H1 (cell line): ENCODE data around the gene ZMIZ1. TPM values are rescaled to one million over a fixed set of nuclear protein-coding genes. Genes with fewer than 3 reads are reported as not detected.

Source experiments
- CTCF ChIA-PET: fragments of 300-600 bp; sonication (Branson Sonifier 250); formaldehyde crosslinking; loops from one replicate; lab custom pipeline; 2021; ENCODE audit not compliant: partially characterized antibody; lab: Charles Lee
- POLR2A ChIA-PET: fragments of 300-600 bp; sonication (Branson Sonifier 250); formaldehyde crosslinking; loops from one replicate; lab custom pipeline; 2021; ENCODE audit warnings: inconsistent platforms; ENCODE audit not compliant: partially characterized antibody; lab: Charles Lee
- DNase-seq, 2 experiments: peaks; one replicate each; pipeline versions ENCODE4 v3.0.0 to v3.0.0-alpha.2; 2010 to 2022; ENCODE audit warnings: low spot score in 2 of 2, low read depth in 1 of 2, mixed read lengths in 1 of 2
- FAIRE-seq: peaks from 2 replicates; lab custom pipeline; 2011; peaks lifted over from hg19 to GRCh38; lab: Jason Lieb, UNC
- H2AFZ ChIP-seq: 2 replicates; pipeline ENCODE4 v1.8.1; 2012; ENCODE audit warnings: low read length, inconsistent platforms
- H2AK5ac ChIP-seq: 2 replicates; pipeline ENCODE4 v1.6.1; 2013; ENCODE audit warnings: low read depth, low read length
- H2BK120ac ChIP-seq: replicated peaks from 2 replicates; pipeline ENCODE3; 2013; ENCODE audit warnings: low read depth, low read length, inconsistent platforms
- H2BK12ac ChIP-seq: 2 replicates; pipeline ENCODE4 v1.6.1; 2013; ENCODE audit warnings: low read depth, low read length
- H2BK15ac ChIP-seq: 2 replicates; pipeline ENCODE4 v1.6.1; 2013; ENCODE audit warnings: low read length
- H2BK20ac ChIP-seq: 2 replicates; pipeline ENCODE4 v1.6.1; 2013; ENCODE audit warnings: low read length
- H2BK5ac ChIP-seq: 2 replicates; pipeline ENCODE4 v1.6.1; 2013; ENCODE audit warnings: low read depth, low read length
- H3K14ac ChIP-seq: 2 replicates; pipeline ENCODE4 v1.6.1; 2013; ENCODE audit warnings: inconsistent platforms; ENCODE audit not compliant: insufficient read length
- H3K18ac ChIP-seq: 2 replicates; pipeline ENCODE4 v1.6.1; 2013; ENCODE audit warnings: low read length; ENCODE audit errors: extremely low read depth
- H3K23ac ChIP-seq: 2 replicates; pipeline ENCODE4 v1.6.1; 2013; ENCODE audit warnings: inconsistent platforms; ENCODE audit not compliant: insufficient read length
- H3K23me2 ChIP-seq: 2 replicates; pipeline ENCODE4 v1.6.1; 2013; ENCODE audit warnings: low read depth, low read length
- H3K27ac ChIP-seq: 2 replicates; pipeline ENCODE4 v1.6.1; 2011; ENCODE audit warnings: low read depth, low read length, inconsistent platforms
- H3K27me3 ChIP-seq, 4 experiments: replicated peaks in 1 of 4; 1 replicate in 1 of 4; 2 replicates in 3 of 4; pipeline versions ENCODE4 v1.6.1 to v1.8.1; 2011 to 2013; ENCODE audit warnings: low read length in 3 of 4, mild to moderate bottlenecking in 3 of 4, inconsistent platforms in 2 of 4, mixed read lengths in 2 of 4, moderate library complexity in 1 of 4; ENCODE audit not compliant: control insufficient read depth in 3 of 4, insufficient read depth in 3 of 4; ENCODE audit errors: extremely low read depth in 1 of 4
- H3K36me3 ChIP-seq, 4 experiments: 2 replicates each; pipeline versions ENCODE4 v1.6.1 to v1.8.1; 2011 to 2013; ENCODE audit warnings: mild to moderate bottlenecking in 4 of 4, low read length in 3 of 4, moderate library complexity in 2 of 4, control low read depth in 1 of 4, inconsistent platforms in 1 of 4; ENCODE audit not compliant: insufficient read depth in 4 of 4, control insufficient read depth in 2 of 4
- H3K4ac ChIP-seq: replicated peaks from 2 replicates; pipeline ENCODE3; 2013; ENCODE audit warnings: low read length, low read depth, mixed read lengths, inconsistent platforms; ENCODE audit not compliant: insufficient read length
- H3K4me1 ChIP-seq, 4 experiments: replicated peaks in 1 of 4; 1 replicate in 1 of 4; 2 replicates in 3 of 4; pipeline versions ENCODE4 v1.6.1 to v1.8.1; 2011 to 2013; ENCODE audit warnings: low read length in 3 of 4, inconsistent platforms in 2 of 4, mixed read lengths in 1 of 4; ENCODE audit not compliant: insufficient read depth in 4 of 4, control insufficient read depth in 3 of 4
- H3K4me2 ChIP-seq, 2 experiments: 2 replicates each; pipeline versions ENCODE4 v1.6.1 to v1.8.1; 2011 to 2013; ENCODE audit warnings: low read depth in 2 of 2, low read length in 2 of 2, control low read depth in 1 of 2, inconsistent platforms in 1 of 2, mild to moderate bottlenecking in 1 of 2; ENCODE audit not compliant: insufficient read depth in 1 of 2
- H3K4me3 ChIP-seq, 4 experiments: fragments of 200-600, 300-600 bp in 1 of 4; sonication (generic), shearing (Covaris generic), sonication (Bioruptor Twin) in 1 of 4; 2 replicates each; pipeline versions ENCODE4 v1.5.1 to v1.8.1; 2011 to 2016; ENCODE audit warnings: low read length in 4 of 4, low read depth in 3 of 4, control low read depth in 2 of 4, inconsistent platforms in 2 of 4, mild to moderate bottlenecking in 2 of 4, mixed read lengths in 1 of 4, moderate library complexity in 1 of 4; ENCODE audit not compliant: insufficient read depth in 2 of 4; ENCODE audit errors: extremely low read depth in 1 of 4
- H3K56ac ChIP-seq: replicated peaks from 2 replicates; pipeline ENCODE3; 2013; ENCODE audit warnings: low read depth, mild to moderate bottlenecking, mixed read lengths, low read length, inconsistent platforms; ENCODE audit not compliant: insufficient read length
- H3K79me1 ChIP-seq: 2 replicates; pipeline ENCODE4 v1.6.1; 2013; ENCODE audit warnings: low read depth, low read length, control low read depth
- H3K79me2 ChIP-seq, 2 experiments: 2 replicates each; pipeline versions ENCODE4 v1.6.1 to v1.8.1; 2012 to 2013; ENCODE audit warnings: low read length in 2 of 2, mild to moderate bottlenecking in 2 of 2, inconsistent platforms in 1 of 2; ENCODE audit not compliant: insufficient read depth in 2 of 2, control insufficient read depth in 1 of 2
- H3K9ac ChIP-seq, 4 experiments: replicated peaks in 1 of 4; 1 replicate in 1 of 4; 2 replicates in 3 of 4; pipeline versions ENCODE4 v1.6.1 to v1.8.1; 2011 to 2013; ENCODE audit warnings: low read depth in 3 of 4, low read length in 3 of 4, control low read depth in 2 of 4, mild to moderate bottlenecking in 2 of 4, moderate library complexity in 2 of 4, inconsistent platforms in 1 of 4; ENCODE audit errors: extremely low read depth in 1 of 4
- H3K9me3 ChIP-seq, 2 experiments: 2 replicates each; pipeline versions ENCODE4 v1.6.1 to v1.8.1; 2012 to 2013; ENCODE audit warnings: mild to moderate bottlenecking in 2 of 2, moderate library complexity in 2 of 2, control low read depth in 1 of 2, inconsistent platforms in 1 of 2, low read depth in 1 of 2, low read length in 1 of 2, mixed read lengths in 1 of 2; ENCODE audit not compliant: insufficient read depth in 2 of 2
- H4K20me1 ChIP-seq, 2 experiments: replicated peaks in 1 of 2; 2 replicates each; pipeline versions ENCODE3 to v1.8.1; 2011 to 2013; ENCODE audit warnings: inconsistent platforms in 2 of 2, low read length in 2 of 2, mild to moderate bottlenecking in 1 of 2; ENCODE audit not compliant: insufficient read depth in 2 of 2, control insufficient read depth in 1 of 2
- H4K5ac ChIP-seq: 2 replicates; pipeline ENCODE4 v1.6.1; 2013; ENCODE audit warnings: low read length, low read depth, mixed read lengths, inconsistent platforms; ENCODE audit not compliant: insufficient read length
- H4K8ac ChIP-seq: 2 replicates; pipeline ENCODE4 v1.8.0; 2013; ENCODE audit warnings: mild to moderate bottlenecking, moderate library complexity, low read length, inconsistent platforms; ENCODE audit not compliant: insufficient read depth; ENCODE audit errors: extremely low read depth
- H4K91ac ChIP-seq: replicated peaks from 2 replicates; pipeline ENCODE3; 2013; ENCODE audit warnings: low read length, mixed read lengths, inconsistent platforms; ENCODE audit not compliant: insufficient read length
- CBX8 ChIP-seq: fragments of 300-800, 300-1000 bp; sonication (generic); IDR thresholded peaks from 2 replicates; pipeline ENCODE4 v1.7.1; 2016; ENCODE audit warnings: low read depth, low read length, borderline replicate concordance
- GABPA ChIP-seq: IDR thresholded peaks from 2 replicates; pipeline ENCODE4 v1.6.1; 2011; ENCODE audit warnings: mild to moderate bottlenecking, low read length, moderate library complexity, borderline replicate concordance; ENCODE audit not compliant: insufficient read depth
- JUND ChIP-seq: IDR thresholded peaks from 2 replicates; pipeline ENCODE4 v1.6.1; 2011; ENCODE audit warnings: mild to moderate bottlenecking, improper control_type of control experiment, low read length
- POU5F1 ChIP-seq: IDR thresholded peaks from 2 replicates; pipeline ENCODE4 v1.6.1; 2011; ENCODE audit warnings: low read depth, mild to moderate bottlenecking, low read length, moderate library complexity
- RNF2 ChIP-seq: fragments of 200-900, 300-1000 bp; sonication (generic); IDR thresholded peaks from 2 replicates; pipeline ENCODE4 v1.7.1; 2016; ENCODE audit warnings: borderline replicate concordance, low read depth, mild to moderate bottlenecking, antibody characterized with exemption, low read length; ENCODE audit not compliant: poor library complexity, severe bottlenecking; ENCODE audit errors: missing control alignments
- SIN3A ChIP-seq, 2 experiments: IDR thresholded peaks in 1 of 2; conservative IDR thresholded peaks in 1 of 2; 2 replicates each; pipeline ENCODE4 v1.6.1; 2011 to 2012; ENCODE audit warnings: low read length in 2 of 2, improper control_type of control experiment in 1 of 2, low read depth in 1 of 2, mild to moderate bottlenecking in 1 of 2
- SP1 ChIP-seq: IDR thresholded peaks from 2 replicates; pipeline ENCODE4 v1.6.1; 2011; ENCODE audit warnings: low read depth, low read length
- WGBS, 2 experiments: shearing (Covaris generic) in 1 of 2; methylation state at CpG; one replicate each; pipeline versions ENCODE4 v1.1.6 to v1.1.7; 2013 to 2015; ENCODE audit warnings: low lambda C conversion rate in 2 of 2, mixed read lengths in 2 of 2, inconsistent platforms in 1 of 2, low coverage in 1 of 2, missing lambda C conversion rate in 1 of 2; ENCODE audit not compliant: insufficient replicate concordance in 2 of 2, insufficient coverage in 1 of 2, insufficient read length in 1 of 2; ENCODE audit errors: extremely low coverage in 1 of 2, missing lambda C conversion rate in 1 of 2; 5-methylcytosine and 5-hydroxymethylcytosine counted together
- polyA plus RNA-seq, 7 experiments: library from polyadenylated mRNA; depleted of rRNA in 3 of 7; stranded (reverse) in 5 of 7; unstranded in 2 of 7; fragments of >200 nt in 5 of 7; fragments of 200-250 nt in 2 of 7; gene quantifications; 1 replicate in 5 of 7; 2 replicates in 1 of 7; 4 replicates in 1 of 7; pipeline versions ENCODE4 v1.2.1 to v1.2.3, GENCODE V29; 2011 to 2013; ENCODE audit warnings: missing spikeins in 2 of 7, mixed read lengths in 2 of 7
- total RNA-seq: library from RNA; stranded (reverse); fragmentation: NEBNext Ultra II Directional; extraction: Animal tissue kit (Norgen Biotek cat#: 25700); gene quantifications from 2 replicates; pipeline ENCODE4 v1.2.1, GENCODE V29; 2021
- TF ChIP-seq, protein P1 (sequence below): IDR thresholded peaks from 2 replicates; pipeline ENCODE4 v1.6.1; 2012; ENCODE audit warnings: inconsistent platforms
- TF ChIP-seq, protein P2 (sequence below): IDR thresholded peaks from 2 replicates; pipeline ENCODE4 v1.6.1; 2011; ENCODE audit warnings: low read length, improper control_type of control experiment

Gene ZMIZ1
- total and polyA plus RNA-seq, 2 of the 8 experiments (the other 6 are each of a cell fraction or from before 2014, with no cell fraction given): 8.1 to 28.0 TPM

GRCh38 chr10:79119306-79119705 is 50.5 kb downstream of the ZMIZ1 start:
- TF ChIP-seq JUND: no peak
- no peak for TF ChIP-seq SP1
- no peak for TF ChIP-seq RNF2
- TF ChIP-seq, protein P1, sequence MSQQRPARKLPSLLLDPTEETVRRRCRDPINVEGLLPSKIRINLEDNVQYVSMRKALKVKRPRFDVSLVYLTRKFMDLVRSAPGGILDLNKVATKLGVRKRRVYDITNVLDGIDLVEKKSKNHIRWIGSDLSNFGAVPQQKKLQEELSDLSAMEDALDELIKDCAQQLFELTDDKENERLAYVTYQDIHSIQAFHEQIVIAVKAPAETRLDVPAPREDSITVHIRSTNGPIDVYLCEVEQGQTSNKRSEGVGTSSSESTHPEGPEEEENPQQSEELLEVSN: no peak
- no peak for TF ChIP-seq POU5F1
- TF ChIP-seq CBX8: no peak
- TF ChIP-seq, protein P2, sequence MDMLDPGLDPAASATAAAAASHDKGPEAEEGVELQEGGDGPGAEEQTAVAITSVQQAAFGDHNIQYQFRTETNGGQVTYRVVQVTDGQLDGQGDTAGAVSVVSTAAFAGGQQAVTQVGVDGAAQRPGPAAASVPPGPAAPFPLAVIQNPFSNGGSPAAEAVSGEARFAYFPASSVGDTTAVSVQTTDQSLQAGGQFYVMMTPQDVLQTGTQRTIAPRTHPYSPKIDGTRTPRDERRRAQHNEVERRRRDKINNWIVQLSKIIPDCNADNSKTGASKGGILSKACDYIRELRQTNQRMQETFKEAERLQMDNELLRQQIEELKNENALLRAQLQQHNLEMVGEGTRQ: no peak
- no peak for TF ChIP-seq SIN3A (conservative IDR thresholded peaks at IDR 0.05 in 1 of 2, IDR thresholded peaks at IDR 0.05 in 1 of 2; ENCODE audit: low read depth in 1 of 2, low read length in 2 of 2)
- TF ChIP-seq GABPA: no peak
- TF ChIP-seq, all 59 proteins: peak for 0
- DNase-seq: no peak
- no peak for FAIRE-seq
- no peak overlapping the region for H3K4ac ChIP-seq
- H3K18ac ChIP-seq: no peak overlapping the region
- H3K9ac ChIP-seq: no peak overlapping the region
- H3K9me3 ChIP-seq: no peaks in the 10 kb centered on the region
- H3K23ac ChIP-seq: no peak overlapping the region
- WGBS, 2 experiments: 90% methylated on average over 5 of the region's 5 CpGs; no CpG with 5 or more reads in 1 of the 2 experiments
- no peak overlapping the region for H4K91ac ChIP-seq
- H3K27ac ChIP-seq: no peak overlapping the region
- no peak overlapping the region for H2AK5ac ChIP-seq
- no peak overlapping the region for H3K56ac ChIP-seq
- H3K23me2 ChIP-seq: no peaks in the 10 kb centered on the region
- peaks cover 19% of the 10 kb centered on the region; the same call in 1 of the 2 replicates for H3K79me1 ChIP-seq
- no peak overlapping the region for H2AFZ ChIP-seq
- H2BK15ac ChIP-seq: no peak overlapping the region
- peaks cover 2 to 12% (median 3%) of the 10 kb centered on the region in 4 experiments; a peak in 4 of 8 replicates for H3K36me3 ChIP-seq
- H2BK20ac ChIP-seq: no peak overlapping the region
- peaks cover 6 to 16% (median 11%) of the 10 kb centered on the region in 4 experiments for H3K4me1 ChIP-seq
- no peak overlapping the region for H2BK12ac ChIP-seq
- H3K27me3 ChIP-seq: no peaks in the 10 kb centered on the region
- H4K20me1 ChIP-seq: peaks cover 6 to 24% of the 10 kb centered on the region in 2 experiments
- peaks cover 0 to 44% of the 10 kb centered on the region in 2 experiments; a peak in 2 of 4 replicates for H3K79me2 ChIP-seq
- H2BK5ac ChIP-seq: no peak overlapping the region
- H4K5ac ChIP-seq: no peak overlapping the region
- H4K8ac ChIP-seq: no peak overlapping the region
- H3K14ac ChIP-seq: no peak overlapping the region
- POLR2A ChIA-PET: interaction anchor here (1.8 kb wide), 1 partner anchor 10 kb away, joined by 6 read pairs; no protein-coding TSS in a partner anchor
- CTCF ChIA-PET: interaction anchor here (1.1 to 7.6 kb wide), 4 partner anchors 9 to 76 kb away, joined by 3 to 51 read pairs (median 6); no protein-coding TSS in a partner anchor
- H3K4me2 ChIP-seq: no peak overlapping the region
- no peak overlapping the region for H2BK120ac ChIP-seq
- no peak overlapping the region for H3K4me3 ChIP-seq
